SU-DHL-6 (cell line): ENCODE data around the gene FAM200A.

Experiments used
- EZH2phosphoT487 ChIP-seq: fragments of 200-600 bp; sonication (generic), shearing (Covaris generic); conservative IDR thresholded peaks from 2 replicates; pipeline ENCODE4 v1.6.1; 2018; ENCODE audit warnings: mild to moderate bottlenecking, antibody characterized with exemption, low read length, moderate library complexity, mixed read lengths
- TF ChIP-seq, protein P1 (sequence below): fragments of 200-600 bp; sonication (generic); IDR thresholded peaks from one replicate; pipeline ENCODE4 v1.5.1; 2017; ENCODE audit warnings: antibody characterized with exemption, mild to moderate bottlenecking, low read length, moderate library complexity; ENCODE audit not compliant: insufficient read depth, poor library complexity, severe bottlenecking

- TF ChIP-seq, protein P1, sequence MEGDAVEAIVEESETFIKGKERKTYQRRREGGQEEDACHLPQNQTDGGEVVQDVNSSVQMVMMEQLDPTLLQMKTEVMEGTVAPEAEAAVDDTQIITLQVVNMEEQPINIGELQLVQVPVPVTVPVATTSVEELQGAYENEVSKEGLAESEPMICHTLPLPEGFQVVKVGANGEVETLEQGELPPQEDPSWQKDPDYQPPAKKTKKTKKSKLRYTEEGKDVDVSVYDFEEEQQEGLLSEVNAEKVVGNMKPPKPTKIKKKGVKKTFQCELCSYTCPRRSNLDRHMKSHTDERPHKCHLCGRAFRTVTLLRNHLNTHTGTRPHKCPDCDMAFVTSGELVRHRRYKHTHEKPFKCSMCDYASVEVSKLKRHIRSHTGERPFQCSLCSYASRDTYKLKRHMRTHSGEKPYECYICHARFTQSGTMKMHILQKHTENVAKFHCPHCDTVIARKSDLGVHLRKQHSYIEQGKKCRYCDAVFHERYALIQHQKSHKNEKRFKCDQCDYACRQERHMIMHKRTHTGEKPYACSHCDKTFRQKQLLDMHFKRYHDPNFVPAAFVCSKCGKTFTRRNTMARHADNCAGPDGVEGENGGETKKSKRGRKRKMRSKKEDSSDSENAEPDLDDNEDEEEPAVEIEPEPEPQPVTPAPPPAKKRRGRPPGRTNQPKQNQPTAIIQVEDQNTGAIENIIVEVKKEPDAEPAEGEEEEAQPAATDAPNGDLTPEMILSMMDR = no peak
- TF ChIP-seq EZH2phosphoT487 = no peak
Observed at GRCh38 chr7:99557940-99558305, 6.0 kb upstream of the FAM200A start.
